HEK293 (cell line): ENCODE data around the gene PRSS58.

ENCODE experiments used
- CTCF ChIA-PET: fragments of 350-600 bp; formaldehyde crosslinking; extraction: SDS; loops from one replicate; lab custom pipeline; 2021; ENCODE audit warnings: antibody characterized with exemption; lab: Yijun Ruan, JAX
- POLR2A ChIA-PET: fragments of 300-600 bp; formaldehyde crosslinking; extraction: SDS; loops from one replicate; lab custom pipeline; 2020; ENCODE audit warnings: antibody characterized with exemption, inconsistent platforms; lab: Yijun Ruan, JAX
- H3K27ac ChIP-seq: fragments of 200-500 bp; sonication (Bioruptor generic); 2 replicates; pipeline ENCODE4 v1.5.1; 2014; ENCODE audit warnings: low read depth, low read length, control low read depth, inconsistent platforms; ENCODE audit errors: extremely low read depth
- H3K36me3 ChIP-seq, 2 experiments: fragments of 200-500 bp in 1 of 2; sonication (Bioruptor generic) in 1 of 2; 1 replicate in 1 of 2; 2 replicates in 1 of 2; pipeline ENCODE4 v1.5.1; 2014 to 2017; ENCODE audit warnings: inconsistent platforms in 2 of 2, low read length in 2 of 2; ENCODE audit not compliant: control insufficient read depth in 2 of 2, insufficient read depth in 1 of 2
- H3K4me1 ChIP-seq: fragments of 200-500 bp; sonication (Bioruptor generic); 2 replicates; pipeline ENCODE4 v1.5.1; 2014; ENCODE audit warnings: mild to moderate bottlenecking, low read length, inconsistent platforms; ENCODE audit not compliant: control insufficient read depth, insufficient read depth
- H3K4me3 ChIP-seq: 2 replicates; pipeline ENCODE4 v1.5.1; 2011; ENCODE audit warnings: low read depth, mild to moderate bottlenecking, control low read depth, low read length, moderate library complexity
- H3K9me3 ChIP-seq: fragments of 200-500 bp; sonication (Bioruptor generic); 2 replicates; pipeline ENCODE4 v1.5.1; 2014; ENCODE audit warnings: low read depth, low read length, inconsistent platforms; ENCODE audit not compliant: control insufficient read depth, insufficient read depth
- GLI2 ChIP-seq: fragments of 450-650 bp; formaldehyde crosslinking; IDR thresholded peaks from 2 replicates; pipeline ENCODE4; 2017; ENCODE audit warnings: missing biosample characterization, missing genetic modification characterization, low read depth, borderline replicate concordance
- HOXD13 ChIP-seq: sonication (generic); formaldehyde crosslinking; IDR thresholded peaks from 2 replicates; pipeline ENCODE4 v1.8.0; 2022; ENCODE audit warnings: missing genetic modification reagents, borderline replicate concordance
- IKZF3 ChIP-seq: fragments of 450-650 bp; IDR thresholded peaks from 2 replicates; pipeline ENCODE4 v1.5.0; 2018; ENCODE audit warnings: missing biosample characterization, mild to moderate bottlenecking, missing genetic modification characterization, moderate library complexity
- RBAK ChIP-seq: fragments of 450-650 bp; formaldehyde crosslinking; IDR thresholded peaks from 2 replicates; pipeline ENCODE4 v1.5.1; 2016; ENCODE audit warnings: missing biosample characterization, missing genetic modification characterization
- SP3 ChIP-seq: fragments of 450-650 bp; formaldehyde crosslinking; IDR thresholded peaks from 2 replicates; pipeline ENCODE4 v1.5.1; 2016; ENCODE audit warnings: missing biosample characterization, missing genetic modification characterization
- TRIM28 ChIP-seq: IDR thresholded peaks from 2 replicates; pipeline ENCODE4 v1.6.1; 2011; ENCODE audit warnings: low read length, control low read depth, borderline replicate concordance
- ZBTB48 ChIP-seq: fragments of 450-650 bp; formaldehyde crosslinking; IDR thresholded peaks from 2 replicates; pipeline ENCODE4 v1.5.1; 2016; ENCODE audit warnings: missing biosample characterization, missing genetic modification characterization
- ZNF121 ChIP-seq: fragments of 450-650 bp; formaldehyde crosslinking; IDR thresholded peaks from 2 replicates; pipeline ENCODE4 v1.5.1; 2016; ENCODE audit warnings: missing biosample characterization, missing genetic modification characterization
- ZNF366 ChIP-seq: fragments of 450-650 bp; formaldehyde crosslinking; conservative IDR thresholded peaks from 2 replicates; pipeline ENCODE4 v1.5.1; 2016; ENCODE audit warnings: missing biosample characterization, missing genetic modification characterization
- ZNF600 ChIP-seq: fragments of 450-650 bp; formaldehyde crosslinking; IDR thresholded peaks from 2 replicates; pipeline ENCODE4 v1.5.1; 2016; ENCODE audit warnings: missing biosample characterization, missing genetic modification characterization
- ZNF837 ChIP-seq: fragments of 450-650 bp; formaldehyde crosslinking; IDR thresholded peaks from 2 replicates; pipeline ENCODE4 v1.5.1; 2016; ENCODE audit warnings: missing biosample characterization, missing genetic modification characterization
- ZXDB ChIP-seq: fragments of 450-650 bp; formaldehyde crosslinking; IDR thresholded peaks from 2 replicates; pipeline ENCODE4 v1.5.1; 2016; ENCODE audit warnings: missing biosample characterization, missing genetic modification characterization
- TF ChIP-seq, protein P1 (sequence below): fragments of 450-650 bp; formaldehyde crosslinking; IDR thresholded peaks from 2 replicates; pipeline ENCODE4 v1.5.1; 2016; ENCODE audit warnings: missing biosample characterization, missing genetic modification characterization
- TF ChIP-seq, protein P2 (sequence below): fragments of 450-650 bp; formaldehyde crosslinking; IDR thresholded peaks from 2 replicates; pipeline ENCODE4 v1.5.1; 2016; ENCODE audit warnings: missing biosample characterization, missing genetic modification characterization, low read depth
- TF ChIP-seq, protein P3 (sequence below): fragments of 450-650 bp; formaldehyde crosslinking; optimal IDR thresholded peaks from 2 replicates; pipeline ENCODE3; 2016; ENCODE audit warnings: missing biosample characterization, mild to moderate bottlenecking, missing genetic modification characterization
- TF ChIP-seq, protein P4 (sequence below): fragments of 450-650 bp; formaldehyde crosslinking; IDR thresholded peaks from 2 replicates; pipeline ENCODE4 v1.5.1; 2017; ENCODE audit warnings: missing biosample characterization, missing genetic modification characterization
- TF ChIP-seq, protein P5 (sequence below): fragments of 450-650 bp; IDR thresholded peaks from 2 replicates; pipeline ENCODE4 v1.5.1; 2018; ENCODE audit warnings: missing biosample characterization, missing genetic modification characterization

PRSS58 gene

DNA sequence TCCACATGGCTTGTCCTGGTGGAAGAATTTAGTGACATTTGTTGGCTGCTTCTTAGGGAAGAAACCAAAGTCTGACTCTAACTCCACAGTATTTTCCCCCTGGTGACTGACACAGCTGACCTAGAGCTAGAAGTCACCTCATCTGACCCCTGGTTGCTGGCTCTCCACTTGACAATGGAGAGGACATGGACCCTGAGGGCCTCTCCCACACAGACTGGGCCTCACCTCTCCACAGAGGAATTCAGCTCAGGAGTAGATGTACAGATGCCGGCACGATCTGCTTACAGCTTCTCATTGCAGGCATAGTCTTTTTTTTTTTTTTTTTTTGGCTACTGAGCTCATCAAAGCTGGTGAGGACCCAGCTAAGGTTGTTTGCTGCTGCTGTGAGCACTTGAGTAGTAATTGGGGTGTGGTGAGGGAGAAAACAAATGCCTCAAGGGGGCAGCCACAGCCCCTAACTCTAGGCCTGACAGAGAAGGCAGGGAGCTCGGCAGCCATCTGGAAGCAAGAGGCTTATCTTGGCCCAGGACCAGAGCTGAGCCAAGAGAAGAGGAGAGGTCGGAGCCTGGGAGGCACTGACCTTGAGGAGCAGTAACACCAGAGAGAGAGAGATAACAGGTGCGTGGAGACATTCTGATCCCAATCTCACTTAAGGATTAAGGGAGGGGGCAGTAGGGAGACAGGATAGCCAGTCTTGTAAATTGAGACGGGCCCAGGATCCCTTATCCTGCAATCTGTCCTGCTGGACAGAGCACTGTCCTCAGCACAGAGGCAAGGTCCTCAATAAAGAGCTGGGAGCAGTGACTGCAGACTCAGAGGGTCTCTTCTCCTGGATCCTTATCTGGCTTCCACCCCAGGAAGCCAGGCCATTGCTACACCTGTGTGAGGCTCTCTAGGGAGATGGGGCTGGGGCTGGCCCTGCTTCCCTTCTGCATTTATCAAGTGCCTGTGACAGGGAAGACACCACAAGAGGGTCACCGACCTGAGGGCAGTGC is 9.4 kb downstream of the PRSS58 start:
- no peaks in the 10 kb centered on the region for H3K36me3 ChIP-seq
- TF ChIP-seq, protein P1, sequence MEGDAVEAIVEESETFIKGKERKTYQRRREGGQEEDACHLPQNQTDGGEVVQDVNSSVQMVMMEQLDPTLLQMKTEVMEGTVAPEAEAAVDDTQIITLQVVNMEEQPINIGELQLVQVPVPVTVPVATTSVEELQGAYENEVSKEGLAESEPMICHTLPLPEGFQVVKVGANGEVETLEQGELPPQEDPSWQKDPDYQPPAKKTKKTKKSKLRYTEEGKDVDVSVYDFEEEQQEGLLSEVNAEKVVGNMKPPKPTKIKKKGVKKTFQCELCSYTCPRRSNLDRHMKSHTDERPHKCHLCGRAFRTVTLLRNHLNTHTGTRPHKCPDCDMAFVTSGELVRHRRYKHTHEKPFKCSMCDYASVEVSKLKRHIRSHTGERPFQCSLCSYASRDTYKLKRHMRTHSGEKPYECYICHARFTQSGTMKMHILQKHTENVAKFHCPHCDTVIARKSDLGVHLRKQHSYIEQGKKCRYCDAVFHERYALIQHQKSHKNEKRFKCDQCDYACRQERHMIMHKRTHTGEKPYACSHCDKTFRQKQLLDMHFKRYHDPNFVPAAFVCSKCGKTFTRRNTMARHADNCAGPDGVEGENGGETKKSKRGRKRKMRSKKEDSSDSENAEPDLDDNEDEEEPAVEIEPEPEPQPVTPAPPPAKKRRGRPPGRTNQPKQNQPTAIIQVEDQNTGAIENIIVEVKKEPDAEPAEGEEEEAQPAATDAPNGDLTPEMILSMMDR (tag by site-specific recombination): 0 out of 2 replicates have a peak, but pooled peaks have one; percentile 12
- TF ChIP-seq HOXD13 (CRISPR knock-in tag): no peak
- TF ChIP-seq GLI2 (tag by site-specific recombination): no peak
- 0 out of 2 replicates have a peak, but pooled peaks have one; percentile 36 for TF ChIP-seq ZBTB48
- no peak for TF ChIP-seq ZXDB (tag by site-specific recombination)
- TF ChIP-seq TRIM28: 0 out of 2 replicates have a peak, but pooled peaks have one; percentile 52
- TF ChIP-seq, all 188 proteins: peak for 3
- POLR2A ChIA-PET: no interaction called here
- H3K4me1 ChIP-seq: no peaks in the 10 kb centered on the region
- H3K4me3 ChIP-seq: no peak overlapping the region
- no peaks in the 10 kb centered on the region for H3K9me3 ChIP-seq
- CTCF ChIA-PET: interaction anchor here (0.5 to 1.7 kb wide), 4 partner anchors 50 to 340 kb away, joined by 3 to 4 read pairs (median 4); no protein-coding TSS in a partner anchor
- no peak overlapping the region for H3K27ac ChIP-seq

DNA sequence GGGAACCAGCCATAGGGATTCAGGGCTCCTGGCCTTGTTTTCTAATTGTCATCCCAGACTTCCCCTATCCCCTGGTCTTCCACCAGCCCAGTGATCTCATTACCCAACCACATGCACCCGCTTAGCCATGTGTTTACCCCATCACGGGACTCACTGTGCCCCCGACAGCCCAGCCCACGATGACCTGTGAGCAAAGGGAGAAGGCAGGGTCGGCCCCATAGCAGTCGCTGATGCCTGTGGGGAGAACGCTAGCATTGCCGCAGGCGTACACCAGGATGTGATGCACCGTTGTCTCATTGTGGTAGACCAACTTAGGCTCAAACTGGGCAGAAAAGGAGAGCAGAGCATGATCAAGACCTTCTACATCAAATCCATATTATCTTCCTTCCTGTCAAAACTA is 14.0 kb downstream of the PRSS58 start:
- TF ChIP-seq, protein P2, sequence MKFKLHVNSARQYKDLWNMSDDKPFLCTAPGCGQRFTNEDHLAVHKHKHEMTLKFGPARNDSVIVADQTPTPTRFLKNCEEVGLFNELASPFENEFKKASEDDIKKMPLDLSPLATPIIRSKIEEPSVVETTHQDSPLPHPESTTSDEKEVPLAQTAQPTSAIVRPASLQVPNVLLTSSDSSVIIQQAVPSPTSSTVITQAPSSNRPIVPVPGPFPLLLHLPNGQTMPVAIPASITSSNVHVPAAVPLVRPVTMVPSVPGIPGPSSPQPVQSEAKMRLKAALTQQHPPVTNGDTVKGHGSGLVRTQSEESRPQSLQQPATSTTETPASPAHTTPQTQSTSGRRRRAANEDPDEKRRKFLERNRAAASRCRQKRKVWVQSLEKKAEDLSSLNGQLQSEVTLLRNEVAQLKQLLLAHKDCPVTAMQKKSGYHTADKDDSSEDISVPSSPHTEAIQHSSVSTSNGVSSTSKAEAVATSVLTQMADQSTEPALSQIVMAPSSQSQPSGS: no peak
- no peak for TF ChIP-seq ZNF121 (tag by site-specific recombination)
- no peak for TF ChIP-seq ZNF600 (tag by site-specific recombination)
- TF ChIP-seq, protein P3, sequence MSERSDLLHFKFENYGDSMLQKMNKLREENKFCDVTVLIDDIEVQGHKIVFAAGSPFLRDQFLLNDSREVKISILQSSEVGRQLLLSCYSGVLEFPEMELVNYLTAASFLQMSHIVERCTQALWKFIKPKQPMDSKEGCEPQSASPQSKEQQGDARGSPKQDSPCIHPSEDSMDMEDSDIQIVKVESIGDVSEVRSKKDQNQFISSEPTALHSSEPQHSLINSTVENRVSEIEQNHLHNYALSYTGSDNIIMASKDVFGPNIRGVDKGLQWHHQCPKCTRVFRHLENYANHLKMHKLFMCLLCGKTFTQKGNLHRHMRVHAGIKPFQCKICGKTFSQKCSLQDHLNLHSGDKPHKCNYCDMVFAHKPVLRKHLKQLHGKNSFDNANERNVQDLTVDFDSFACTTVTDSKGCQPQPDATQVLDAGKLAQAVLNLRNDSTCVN (tag by site-specific recombination): no peak
- TF ChIP-seq ZNF366 (tag by site-specific recombination): no peak
- TF ChIP-seq, protein P4, sequence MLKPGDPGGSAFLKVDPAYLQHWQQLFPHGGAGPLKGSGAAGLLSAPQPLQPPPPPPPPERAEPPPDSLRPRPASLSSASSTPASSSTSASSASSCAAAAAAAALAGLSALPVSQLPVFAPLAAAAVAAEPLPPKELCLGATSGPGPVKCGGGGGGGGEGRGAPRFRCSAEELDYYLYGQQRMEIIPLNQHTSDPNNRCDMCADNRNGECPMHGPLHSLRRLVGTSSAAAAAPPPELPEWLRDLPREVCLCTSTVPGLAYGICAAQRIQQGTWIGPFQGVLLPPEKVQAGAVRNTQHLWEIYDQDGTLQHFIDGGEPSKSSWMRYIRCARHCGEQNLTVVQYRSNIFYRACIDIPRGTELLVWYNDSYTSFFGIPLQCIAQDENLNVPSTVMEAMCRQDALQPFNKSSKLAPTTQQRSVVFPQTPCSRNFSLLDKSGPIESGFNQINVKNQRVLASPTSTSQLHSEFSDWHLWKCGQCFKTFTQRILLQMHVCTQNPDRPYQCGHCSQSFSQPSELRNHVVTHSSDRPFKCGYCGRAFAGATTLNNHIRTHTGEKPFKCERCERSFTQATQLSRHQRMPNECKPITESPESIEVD (tag by site-specific recombination): no peak
- no peak for TF ChIP-seq RBAK
- TF ChIP-seq IKZF3 (tag by site-specific recombination): no peak
- TF ChIP-seq, protein P5, sequence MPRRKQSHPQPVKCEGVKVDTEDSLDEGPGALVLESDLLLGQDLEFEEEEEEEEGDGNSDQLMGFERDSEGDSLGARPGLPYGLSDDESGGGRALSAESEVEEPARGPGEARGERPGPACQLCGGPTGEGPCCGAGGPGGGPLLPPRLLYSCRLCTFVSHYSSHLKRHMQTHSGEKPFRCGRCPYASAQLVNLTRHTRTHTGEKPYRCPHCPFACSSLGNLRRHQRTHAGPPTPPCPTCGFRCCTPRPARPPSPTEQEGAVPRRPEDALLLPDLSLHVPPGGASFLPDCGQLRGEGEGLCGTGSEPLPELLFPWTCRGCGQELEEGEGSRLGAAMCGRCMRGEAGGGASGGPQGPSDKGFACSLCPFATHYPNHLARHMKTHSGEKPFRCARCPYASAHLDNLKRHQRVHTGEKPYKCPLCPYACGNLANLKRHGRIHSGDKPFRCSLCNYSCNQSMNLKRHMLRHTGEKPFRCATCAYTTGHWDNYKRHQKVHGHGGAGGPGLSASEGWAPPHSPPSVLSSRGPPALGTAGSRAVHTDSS (tag by site-specific recombination): no peak
- TF ChIP-seq SP3: no peak
- TF ChIP-seq ZNF837: no peak
- no peaks in the 10 kb centered on the region for H3K36me3 ChIP-seq
- POLR2A ChIA-PET: no interaction called here
- no peak overlapping the region for H3K27ac ChIP-seq
- CTCF ChIA-PET: no interaction called here
- H3K9me3 ChIP-seq: no peaks in the 10 kb centered on the region
- H3K4me1 ChIP-seq: no peaks in the 10 kb centered on the region
- no peak overlapping the region for H3K4me3 ChIP-seq
